GM19397 (cell line): Measurements from ENCODE around the gene GSC2.

Experiments used
- ATAC-seq: cut with Tn5 transposase; IDR thresholded peaks from one replicate; pipeline ENCODE4 v1.9.1; 2021; ENCODE audit warnings: mild to moderate bottlenecking, moderate library complexity; ENCODE audit not compliant: unreplicated experiment

Gene GSC2

GRCh38 chr22:19121631-19122142 lies 28.4 kb downstream of the GSC2 start:
- ATAC-seq: peak; percentile 30

GRCh38 chr22:19120829-19121630 lies 29.1 kb downstream of the GSC2 start:
- no peak for ATAC-seq

GRCh38 chr22:19119949-19120348 lies 30.1 kb downstream of the GSC2 start:
- ATAC-seq: no peak

GRCh38 chr22:19118329-19118880 lies 31.7 kb downstream of the GSC2 start:
- no peak for ATAC-seq

GRCh38 chr22:19117111-19117512 lies 33.0 kb downstream of the GSC2 start:
- ATAC-seq: no peak

GRCh38 chr22:19115628-19116027 lies 34.5 kb downstream of the GSC2 start:
- ATAC-seq: no peak

GRCh38 chr22:19114984-19115552 lies 35.0 kb downstream of the GSC2 start:
- ATAC-seq: no peak

GRCh38 chr22:19113429-19113828 lies 36.7 kb downstream of the GSC2 start:
- ATAC-seq: no peak

GRCh38 chr22:19111584-19111983 lies 38.5 kb downstream of the GSC2 start:
- no peak for ATAC-seq

GRCh38 chr22:19111140-19111539 lies 39.0 kb downstream of the GSC2 start:
- ATAC-seq: no peak

- ATAC-seq: no peak
These were observed 39.4 kb downstream of the GSC2 start for GRCh38 chr22:19110646-19111045.

GRCh38 chr22:19110064-19110458 lies 40.0 kb downstream of the GSC2 start:
- ATAC-seq: no peak

GRCh38 chr22:19109198-19110063 lies 40.7 kb downstream of the GSC2 start:
- no peak for ATAC-seq

GRCh38 chr22:19108807-19109197 lies 41.3 kb downstream of the GSC2 start:
- ATAC-seq: no peak

- ATAC-seq: no peak
These were observed 42.4 kb downstream of the GSC2 start for GRCh38 chr22:19107730-19108074.

GRCh38 chr22:19106886-19107729 lies 43.0 kb downstream of the GSC2 start:
- ATAC-seq: no peak

GRCh38 chr22:19105867-19106802 lies 44.0 kb downstream of the GSC2 start:
- no peak for ATAC-seq

- ATAC-seq: no peak
These were observed 44.6 kb downstream of the GSC2 start for GRCh38 chr22:19105456-19105855.
